ENCODE measurements around the gene RAC2.

Gene RAC2

DNA sequence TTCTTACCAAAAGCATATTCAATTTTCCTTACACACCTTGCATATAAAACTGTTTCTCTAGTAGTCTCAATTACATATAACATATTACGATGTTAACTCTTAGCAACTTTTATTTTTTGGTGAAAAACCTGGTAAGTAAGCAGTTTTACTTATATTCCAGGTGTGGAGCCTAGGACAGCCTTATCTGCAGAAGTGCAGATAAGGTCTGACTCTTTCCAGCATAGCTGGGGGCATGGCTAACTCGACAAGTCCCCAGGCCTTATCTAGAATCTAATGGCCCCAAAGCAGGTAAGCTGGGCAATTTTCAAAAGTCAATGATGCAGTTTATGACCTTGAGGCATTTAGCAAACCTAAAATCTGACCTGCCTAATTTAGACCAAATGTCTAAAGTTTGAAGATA, 51.9 kb downstream of the RAC2 start:
- DNase-seq (ENCODE audit: low read depth in 3 of 3, low spot score in 1 of 3) = no peak

DNA sequence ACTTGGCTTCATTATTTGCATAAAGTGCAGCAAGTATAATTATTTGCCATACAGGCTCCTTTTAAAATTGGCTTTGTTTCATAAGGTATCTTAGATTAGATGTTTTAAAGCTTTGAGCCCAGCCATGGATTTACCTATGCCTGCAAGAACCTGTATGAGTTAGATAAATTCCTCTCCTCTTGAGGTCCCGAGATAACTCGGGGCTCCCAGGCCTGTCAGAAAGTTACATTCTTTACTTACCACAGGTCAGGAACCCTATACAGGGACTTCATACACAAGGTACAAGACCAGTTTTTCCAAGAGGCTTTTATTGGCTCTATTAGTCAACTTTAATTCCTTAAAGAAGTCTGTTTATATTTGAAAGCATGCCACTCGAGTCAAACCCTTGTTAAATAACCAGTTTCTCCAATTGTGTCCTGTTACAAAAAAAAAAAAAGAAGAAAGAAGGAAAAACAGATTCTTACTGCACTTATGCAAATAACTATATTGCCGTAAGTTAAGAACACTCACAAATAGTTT, 53.7 kb downstream of the RAC2 start:
- DNase-seq (ENCODE audit: low read depth in 3 of 3, low spot score in 1 of 3) = no peak

DNA sequence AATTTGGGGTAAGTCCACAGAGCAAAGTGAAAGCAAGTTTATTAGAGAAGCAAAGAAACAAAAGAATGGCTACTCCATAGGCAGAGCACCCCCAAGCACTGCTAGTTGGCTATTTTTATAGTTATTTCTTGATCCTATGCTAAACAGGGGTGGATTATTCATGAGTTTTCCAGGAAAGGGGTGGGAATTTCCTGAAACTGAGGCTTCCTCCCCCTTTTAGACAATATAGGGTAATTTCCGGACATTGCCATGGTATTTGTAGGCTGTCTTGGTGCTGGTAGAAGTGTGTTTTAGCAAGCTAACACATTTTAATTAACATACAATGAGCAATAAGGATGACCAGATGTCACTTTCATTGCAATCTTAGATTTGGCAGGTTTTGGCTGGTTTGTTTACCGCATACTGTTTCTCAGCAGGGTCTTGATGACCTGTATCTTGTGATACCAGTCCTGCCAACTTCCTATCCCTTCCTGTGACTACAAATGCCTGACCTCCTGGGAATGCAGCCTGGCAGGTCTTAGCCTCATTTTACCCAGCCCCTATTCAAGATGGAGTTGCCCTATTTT, 55.1 kb downstream of the RAC2 start:
- no peak for DNase-seq (ENCODE audit: low read depth in 3 of 3, low spot score in 1 of 3)

DNA sequence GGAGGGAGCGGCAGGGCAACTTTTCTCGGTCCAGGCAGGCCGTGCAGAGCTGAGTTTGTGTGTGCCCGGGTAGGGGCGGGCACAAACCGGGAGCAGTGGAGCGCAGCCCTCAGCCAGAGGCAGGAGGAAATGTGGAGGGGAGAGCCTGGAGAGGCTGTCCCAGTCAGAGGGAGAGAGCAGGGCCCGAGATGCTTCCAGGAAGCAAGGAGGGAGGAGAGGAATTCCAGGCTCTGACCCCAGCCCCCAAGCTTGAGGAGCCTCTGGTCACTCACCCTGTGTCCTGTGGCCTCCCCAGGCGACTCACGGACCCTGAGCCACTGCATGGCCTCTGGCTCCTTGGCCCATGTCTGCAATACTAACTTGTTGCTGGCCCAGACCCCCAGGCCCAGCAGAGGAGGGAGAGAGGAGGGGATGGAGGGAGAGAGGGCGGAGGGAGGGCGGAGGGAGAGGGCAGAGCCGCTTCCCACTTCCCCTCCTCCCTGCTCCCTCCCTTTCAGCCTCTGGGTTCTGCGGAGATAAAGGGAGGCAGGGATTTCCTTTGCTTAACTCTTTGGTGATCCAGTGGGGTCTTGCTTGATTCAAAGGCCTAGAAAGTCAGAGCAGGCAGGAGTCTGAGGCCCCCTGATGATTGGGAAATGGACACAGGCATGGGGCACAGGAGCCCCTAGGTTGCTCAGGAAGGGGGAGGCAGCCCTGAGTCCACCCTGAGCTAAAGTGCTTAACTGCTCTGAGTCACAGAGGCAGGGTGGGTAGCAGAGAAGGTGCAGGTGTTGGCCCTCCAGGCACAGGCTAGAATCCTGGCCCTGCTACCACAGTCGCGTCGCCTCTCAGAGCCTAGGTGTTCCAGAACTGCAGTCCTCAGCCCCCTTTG, 55.9 kb downstream of the RAC2 start, which contains the start of gene C1QTNF6:
Gene C1QTNF6, minus strand, starts transcription at position 357 of the 871 bp plus-strand sequence. Its CDS starts 34 bp downstream, at position 323.
- no peak for DNase-seq (ENCODE audit: low read depth in 3 of 3, low spot score in 1 of 3)

DNA sequence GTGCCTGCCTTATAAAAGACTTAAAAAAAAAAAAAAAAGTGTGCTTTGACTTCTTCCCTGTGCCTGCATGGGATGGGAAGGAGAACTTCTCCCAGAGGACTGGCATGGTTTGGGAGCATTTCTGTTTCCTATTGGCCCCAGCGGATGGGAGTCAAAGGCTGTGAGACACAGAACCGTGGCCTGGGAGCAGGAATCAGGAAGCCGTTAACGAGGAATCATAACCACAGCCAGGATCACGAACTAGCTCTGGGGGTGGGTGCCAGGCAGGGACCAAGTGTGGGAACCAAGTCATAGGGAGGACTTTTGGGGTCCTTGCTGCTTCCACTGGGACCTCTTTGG, 56.5 kb downstream of the RAC2 start:
- no peak for DNase-seq (ENCODE audit: low read depth in 3 of 3, low spot score in 1 of 3)

DNA sequence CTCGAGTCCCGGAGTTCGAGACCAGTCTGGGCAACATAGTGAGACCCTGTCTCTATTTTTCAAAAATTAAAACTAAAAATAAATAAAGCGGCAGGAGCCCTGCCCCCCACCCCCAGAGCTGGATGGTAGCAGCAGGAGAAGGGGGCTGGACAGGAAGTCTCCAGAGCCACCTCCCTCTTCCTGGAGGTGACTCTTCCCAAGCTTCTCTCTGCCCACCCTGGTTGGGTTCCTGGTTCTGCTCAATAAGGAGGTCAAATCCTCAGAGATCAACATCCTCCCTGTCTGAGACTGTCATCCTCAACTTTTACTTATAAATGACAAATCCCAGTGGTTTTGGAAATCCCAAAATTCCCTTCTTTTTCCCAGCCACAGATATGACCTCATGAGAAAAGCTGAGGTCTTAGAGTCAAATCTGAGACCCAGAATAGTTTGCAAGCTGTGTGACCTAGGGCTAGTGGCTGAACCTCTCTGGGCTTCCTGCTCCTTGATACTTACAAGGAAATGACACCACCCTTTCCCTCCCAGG, 57.0 kb downstream of the RAC2 start:
- no peak for DNase-seq (ENCODE audit: low read depth in 3 of 3, low spot score in 1 of 3)

DNA sequence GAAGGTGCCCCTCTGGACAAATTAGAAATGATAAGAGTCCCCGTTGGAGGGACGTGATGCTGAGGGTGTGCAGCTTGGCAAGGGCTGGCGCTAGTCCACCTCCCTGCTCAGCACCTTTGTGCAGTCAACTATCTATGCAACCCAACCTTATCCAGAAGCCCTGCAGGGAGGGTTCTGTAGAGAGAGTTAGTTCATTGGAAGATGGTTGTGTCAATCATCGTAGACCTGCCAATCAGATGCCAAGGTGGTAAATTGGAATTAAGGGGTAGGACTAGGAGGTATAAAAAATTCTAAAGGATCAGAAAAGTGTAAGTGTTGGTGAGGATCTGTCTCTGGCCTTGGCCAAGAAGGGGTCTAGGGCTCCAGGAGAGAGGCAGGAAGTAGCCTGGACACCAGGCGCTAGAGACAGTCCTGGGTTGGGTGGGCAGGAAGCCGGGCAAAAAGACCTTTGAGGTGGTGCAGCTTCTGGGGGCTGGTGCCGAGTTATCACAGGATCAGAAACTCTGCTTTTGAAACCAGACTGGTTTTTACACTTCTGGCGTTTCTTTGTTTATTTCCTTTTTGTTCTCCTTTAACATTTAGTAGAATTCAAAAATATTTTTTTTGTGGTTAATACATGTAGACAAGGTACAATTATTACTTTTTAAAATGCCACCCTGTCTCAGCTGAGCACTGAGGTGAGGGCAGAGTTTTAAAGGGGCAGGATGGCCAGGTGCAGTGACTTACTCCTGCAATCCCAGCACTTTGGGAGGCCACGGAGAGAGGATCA, 57.7 kb downstream of the RAC2 start:
- DNase-seq (ENCODE audit: low read depth in 3 of 3, low spot score in 1 of 3) = no peak

DNA sequence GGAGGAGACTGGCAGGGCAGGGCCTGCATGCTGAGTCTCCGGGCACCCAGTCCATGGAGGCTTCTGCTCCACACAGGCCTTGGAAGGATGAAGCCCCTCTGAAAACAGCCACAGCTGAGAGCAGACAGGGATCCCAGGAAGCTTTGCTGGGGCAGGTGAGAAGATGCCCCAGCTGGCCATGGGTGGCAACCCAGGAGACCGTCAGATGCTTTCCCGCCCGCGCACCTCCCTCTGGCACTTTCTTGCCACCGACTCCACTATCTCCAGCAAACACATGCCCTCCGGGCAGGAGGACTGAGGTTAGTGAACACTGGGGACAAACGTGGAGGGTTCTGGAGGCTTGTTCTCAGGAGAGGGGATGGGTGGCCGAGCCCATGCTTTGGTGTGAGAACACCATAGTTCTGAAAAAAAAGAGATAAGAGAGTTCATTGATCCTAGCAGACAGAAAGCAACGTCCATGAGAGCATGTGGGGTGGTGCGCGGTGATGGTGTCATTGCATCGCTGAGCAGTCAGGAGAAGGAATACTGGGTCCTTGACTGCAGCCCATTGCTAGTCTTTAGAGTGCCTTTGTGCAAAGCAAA, 58.3 kb downstream of the RAC2 start:
- DNase-seq (ENCODE audit: low read depth in 3 of 3, low spot score in 1 of 3) = no peak

DNA sequence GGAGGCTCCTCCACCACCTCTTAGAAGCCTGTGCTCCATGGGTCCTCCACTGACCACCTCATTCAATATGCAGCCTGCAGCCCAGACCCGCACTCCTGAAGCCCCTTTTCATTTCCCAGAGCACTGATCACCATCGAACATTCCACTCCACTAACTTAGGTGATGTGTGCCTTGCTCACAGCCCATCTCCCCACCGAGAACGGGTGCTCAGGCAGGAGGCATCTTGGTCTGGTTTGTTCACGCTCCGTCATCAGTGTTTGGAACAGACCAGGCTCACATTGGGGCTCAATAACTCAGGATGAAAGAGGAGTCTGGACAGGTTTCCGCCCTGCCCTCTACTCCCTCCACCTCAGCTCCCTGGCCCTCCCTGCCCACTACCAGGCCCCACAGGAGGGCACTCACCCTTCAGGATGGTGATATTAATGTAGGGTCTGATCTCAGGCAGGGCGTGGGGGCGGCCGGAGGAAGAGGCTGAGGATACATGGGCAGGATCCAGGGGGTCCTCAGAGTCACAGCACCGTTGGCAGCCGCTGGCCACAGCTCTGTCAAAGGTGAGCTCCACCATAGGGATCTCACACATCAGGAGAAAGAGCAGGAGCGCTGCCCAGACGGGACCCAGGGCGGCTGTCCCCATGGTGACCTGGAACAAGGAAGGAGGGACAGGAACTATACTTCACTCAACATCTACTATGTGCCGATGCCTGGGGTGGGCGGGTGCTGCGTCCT, 59.1 kb downstream of the RAC2 start:
- no peak for DNase-seq (ENCODE audit: low read depth in 3 of 3, low spot score in 1 of 3)

DNA sequence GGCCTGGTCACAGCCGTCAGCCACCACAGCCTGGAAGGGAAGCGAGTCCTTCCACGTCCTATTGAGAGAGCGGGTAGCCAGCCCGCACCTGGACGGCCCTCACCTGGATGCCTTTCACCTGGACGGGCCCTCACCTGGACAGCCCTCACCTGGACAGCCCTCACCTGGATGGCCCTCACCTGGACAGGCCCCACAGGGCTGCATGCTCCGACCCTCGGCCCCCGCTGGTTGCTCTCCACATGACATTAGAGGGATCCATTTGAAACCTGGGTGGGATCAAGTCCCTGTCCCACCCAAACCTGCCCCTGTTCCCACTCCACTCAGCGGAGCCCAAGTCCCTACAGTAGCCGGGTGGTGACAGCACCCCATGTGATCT, 59.7 kb downstream of the RAC2 start:
- no peak for DNase-seq (ENCODE audit: low read depth in 3 of 3, low spot score in 1 of 3)

DNA sequence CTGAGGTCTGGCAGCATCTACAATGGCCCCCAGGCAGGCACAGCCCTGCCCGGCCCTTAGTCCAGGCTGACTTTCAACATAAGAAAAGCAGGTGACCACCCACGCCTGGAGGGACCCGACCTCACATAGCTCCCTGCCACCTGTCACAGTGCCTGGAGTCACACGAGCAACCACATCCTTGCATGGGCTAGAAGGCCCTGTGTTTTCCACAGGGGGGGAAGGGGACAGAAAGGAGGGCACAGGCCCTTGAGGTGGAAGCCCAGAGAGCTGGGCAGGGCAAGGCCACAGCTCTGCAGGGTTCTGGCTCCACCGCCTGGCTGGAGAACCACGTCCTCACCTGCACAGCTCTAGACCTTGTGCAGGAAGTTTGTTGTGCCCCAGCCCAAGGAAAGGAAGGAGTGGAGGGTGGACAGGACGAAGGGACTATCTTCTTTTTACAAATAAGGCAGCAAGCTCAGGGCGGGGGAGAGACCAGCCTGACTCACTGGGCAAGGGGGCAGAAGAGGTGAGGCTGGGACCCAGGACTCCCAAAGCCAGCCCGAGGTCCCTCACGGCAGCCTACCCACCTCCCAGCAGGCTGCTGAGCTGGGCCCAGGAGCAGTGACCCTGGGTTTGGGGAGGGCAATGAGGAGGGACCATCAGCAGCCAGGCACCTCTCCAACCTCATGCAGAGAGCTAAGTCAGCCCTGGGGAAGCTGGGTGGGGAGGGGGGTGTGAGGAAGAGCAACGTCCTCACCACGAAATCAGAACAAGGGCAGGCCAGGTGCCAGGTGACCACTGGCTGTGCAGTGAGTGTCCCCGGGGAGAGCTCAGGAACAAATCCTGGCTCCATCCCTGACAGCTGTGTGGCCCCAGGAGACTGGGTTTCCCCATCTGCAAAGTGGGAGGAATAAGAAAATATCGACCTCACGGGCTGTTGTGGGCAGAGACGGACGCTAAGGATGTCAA, 60.4 kb downstream of the RAC2 start:
- no peak for DNase-seq (ENCODE audit: low read depth in 3 of 3, low spot score in 1 of 3)

DNA sequence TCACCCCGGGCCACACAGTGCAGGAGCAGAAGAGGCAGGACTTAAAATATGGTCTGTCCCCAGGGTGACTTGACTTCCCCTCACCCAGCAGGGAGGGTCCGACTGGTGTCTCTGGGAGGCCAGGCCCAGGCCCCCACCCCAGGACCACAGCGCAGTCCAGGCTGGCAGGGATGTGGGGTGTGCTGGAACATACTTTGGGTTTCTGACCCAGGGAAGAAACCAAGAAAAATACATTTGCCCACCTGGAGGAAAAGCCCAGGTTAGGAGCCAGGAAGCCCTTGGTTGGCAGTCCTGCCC, 61.2 kb downstream of the RAC2 start:
- DNase-seq (ENCODE audit: low read depth in 3 of 3, low spot score in 1 of 3) = no peak

DNA sequence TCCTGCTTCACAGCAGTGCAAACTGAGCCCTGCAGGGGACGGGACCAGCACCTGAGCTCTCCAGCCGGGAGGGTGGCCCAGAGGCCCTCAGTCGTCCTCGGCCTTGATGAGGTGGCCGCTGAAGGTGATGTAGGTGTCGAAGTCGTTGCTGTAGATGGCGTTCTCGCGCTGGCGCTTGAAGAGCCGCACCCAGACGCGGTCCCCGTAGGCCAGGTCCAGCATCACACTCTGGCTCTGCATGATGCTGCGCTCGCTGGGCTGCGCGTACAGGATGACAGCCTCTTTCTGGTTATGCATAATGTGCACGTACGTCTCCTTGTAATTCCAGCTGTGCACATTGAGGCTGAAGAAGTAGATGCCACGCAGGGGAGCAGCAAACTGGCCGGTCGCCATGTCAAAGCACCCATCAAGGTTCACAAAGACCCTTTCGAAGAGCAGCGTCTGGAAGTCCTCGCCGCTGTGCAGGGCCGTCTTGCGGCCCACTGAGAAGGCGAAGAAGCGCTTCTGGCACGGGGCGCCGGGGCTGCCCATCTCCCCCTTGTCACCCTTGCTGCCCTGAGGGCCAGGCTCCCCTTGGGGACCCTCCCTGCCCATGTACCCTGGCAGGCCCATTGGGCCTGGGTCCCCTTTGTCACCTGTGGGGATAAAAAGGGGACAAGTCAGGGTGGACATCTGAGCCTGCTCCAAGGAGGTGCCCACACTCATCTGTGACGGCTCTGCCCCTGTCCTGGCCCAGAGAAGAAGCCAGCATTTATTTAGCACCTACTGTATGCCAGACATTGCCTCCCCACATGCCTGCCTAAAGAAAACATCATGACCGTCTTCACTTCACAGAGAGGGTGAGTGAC, 61.7 kb downstream of the RAC2 start:
- no peak for DNase-seq (ENCODE audit: low read depth in 3 of 3, low spot score in 1 of 3)

DNA sequence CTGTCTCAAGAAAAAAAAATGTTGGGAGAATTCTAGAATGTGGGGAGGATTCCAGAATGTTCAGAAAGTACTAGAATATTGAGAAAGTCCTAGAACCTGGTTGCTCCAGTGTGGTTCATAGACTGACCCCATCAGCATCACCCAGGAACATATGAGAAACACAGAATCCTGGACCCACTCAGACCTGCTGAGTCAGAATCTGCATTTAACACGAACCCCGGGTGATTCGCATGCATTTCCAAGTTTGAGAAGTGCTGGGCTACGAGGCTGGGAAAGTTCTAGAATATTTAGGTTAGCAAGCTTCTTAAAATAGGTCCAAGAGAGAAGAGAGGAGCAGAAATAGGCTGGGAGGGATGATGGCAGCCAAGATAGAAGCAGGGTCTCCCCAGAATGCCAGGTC, 62.4 kb downstream of the RAC2 start:
- DNase-seq (ENCODE audit: low read depth in 3 of 3, low spot score in 1 of 3) = no peak

DNA sequence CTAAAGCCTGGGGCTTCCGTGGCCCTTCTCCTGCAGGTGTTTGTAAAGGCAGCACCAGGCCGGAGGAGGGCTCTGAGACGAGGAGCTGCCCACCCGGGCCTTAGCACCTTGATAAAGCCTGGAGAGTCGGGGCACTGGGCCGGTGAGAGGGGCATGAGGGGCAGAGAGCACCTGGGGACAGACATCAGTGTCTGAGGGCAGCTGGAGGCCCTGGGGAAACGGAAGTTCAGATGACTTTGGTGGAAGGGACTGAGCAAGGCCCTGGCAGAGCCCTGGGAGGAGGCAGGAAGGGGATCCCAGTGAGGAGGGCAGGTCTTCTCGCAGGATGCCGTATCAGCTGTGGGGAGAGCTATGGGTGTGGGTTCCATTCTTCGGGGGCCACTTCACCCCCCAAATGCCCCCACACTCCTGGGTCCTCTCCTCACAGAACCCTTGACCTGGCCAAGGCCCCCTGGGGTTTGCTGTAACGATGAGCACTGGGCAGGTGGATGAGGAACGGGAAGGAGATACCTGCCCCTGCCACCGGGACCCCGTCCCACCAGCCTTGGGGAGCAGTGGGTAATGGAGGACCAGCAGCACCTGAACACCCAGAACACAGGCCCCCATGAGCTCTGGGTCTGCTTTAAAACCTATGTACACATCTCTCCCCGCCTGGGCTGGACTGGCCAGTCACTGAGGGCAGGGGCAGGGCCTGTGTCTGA, 63.4 kb downstream of the RAC2 start:
- no peak for DNase-seq (ENCODE audit: low read depth in 3 of 3, low spot score in 1 of 3)

DNA sequence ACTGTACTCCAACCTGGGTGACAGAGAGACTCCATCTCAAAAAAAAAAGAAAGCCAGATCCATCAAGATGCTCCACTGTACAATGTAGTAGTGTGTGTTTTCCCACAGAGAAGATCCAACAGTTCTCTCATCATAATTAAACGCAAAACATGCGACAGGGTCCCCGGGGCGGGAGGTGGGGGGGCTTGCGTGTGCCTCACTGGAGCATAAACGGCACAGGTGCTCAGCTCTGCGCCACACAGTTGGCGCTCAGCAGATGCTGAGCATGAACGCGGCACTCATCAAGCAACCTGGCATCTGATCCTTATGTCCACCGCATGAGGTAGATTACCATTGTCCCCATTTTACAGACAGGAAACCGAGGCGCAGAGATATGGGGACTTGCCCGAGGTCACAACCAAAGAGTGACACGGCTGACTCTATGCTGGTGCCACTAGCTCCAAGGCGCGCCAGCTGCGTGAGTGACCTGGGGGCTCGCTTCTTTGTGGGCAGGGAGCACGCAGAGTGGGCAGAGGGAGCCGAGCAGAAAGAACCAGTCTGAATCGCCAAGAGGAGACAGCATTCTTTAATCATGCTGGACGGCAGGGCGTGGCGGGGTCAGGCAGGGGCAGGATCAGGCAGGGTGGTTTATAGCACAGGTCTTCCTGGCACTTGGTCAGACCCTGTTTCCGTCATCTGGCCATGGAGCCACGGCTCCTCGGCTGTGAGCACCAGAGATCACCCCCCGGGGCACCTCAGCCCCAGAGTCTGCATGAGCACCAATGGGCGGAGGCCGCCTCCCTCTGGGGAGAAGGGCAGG, 64.2 kb downstream of the RAC2 start:
- DNase-seq (ENCODE audit: low read depth in 3 of 3, low spot score in 1 of 3) = no peak

DNA sequence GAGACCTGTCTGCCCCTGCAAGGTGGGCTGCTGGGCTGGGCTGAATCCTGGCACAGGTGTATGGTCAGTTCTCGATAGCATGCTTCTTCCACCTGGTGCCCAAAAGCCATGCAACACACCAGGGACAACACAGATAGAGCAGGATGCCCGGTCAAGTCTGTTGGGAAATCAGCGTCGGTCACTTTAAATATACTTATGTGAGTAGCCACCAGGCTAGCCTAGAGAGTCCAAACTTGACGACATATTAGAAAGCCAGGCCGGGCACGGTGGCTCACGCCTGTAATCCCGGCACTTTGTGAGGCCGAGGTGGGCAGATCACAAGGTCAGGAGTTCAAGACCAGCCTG, 65.0 kb downstream of the RAC2 start:
- no peak for DNase-seq (ENCODE audit: low read depth in 3 of 3, low spot score in 1 of 3)
